Activated CD4-positive, alpha-beta T cell treated with anti-CD3 and anti-CD28 coated beads, Interleukin-2, amount 50 U/mL, for 4 hours (primary cell): ENCODE results near the gene XYLT1.
"Not testable (repeated sequence)": the region's sequence is repeated elsewhere in the genome, so short reads cannot be mapped to it uniquely, and the experiment has no call there.

Experiments used
- DNase-seq, 2 experiments: peaks; one replicate each; pipeline ENCODE4 v3.0.0-alpha.2; 2020

Gene XYLT1

GRCh38 chr16:17470908-17471718 lies at the start of gene XYLT1:
Gene XYLT1, minus strand, starts transcription at chr16:17470960. Its CDS starts 164 bp downstream, at chr16:17470796.
- peak; percentile 52 for DNase-seq

- no peak for DNase-seq
These were observed 49.4 kb upstream of the XYLT1 start for GRCh38 chr16:17520111-17520510.

- no peak for DNase-seq
These were observed 48.6 kb upstream of the XYLT1 start for GRCh38 chr16:17519101-17519955.

GRCh38 chr16:17518441-17518840 lies 47.7 kb upstream of the XYLT1 start:
- DNase-seq = no peak

- DNase-seq = no peak
These were observed 44.9 kb upstream of the XYLT1 start for GRCh38 chr16:17515421-17516210.

GRCh38 chr16:17512636-17513220 lies 42.0 kb upstream of the XYLT1 start:
- DNase-seq = no peak

GRCh38 chr16:17511340-17511739 lies 40.6 kb upstream of the XYLT1 start:
- DNase-seq = no peak

- DNase-seq = no peak
These were observed 39.8 kb upstream of the XYLT1 start for GRCh38 chr16:17510567-17510966.

- no peak for DNase-seq
These were observed 38.4 kb upstream of the XYLT1 start for GRCh38 chr16:17509194-17509593.

- no peak for DNase-seq
These were observed 37.5 kb upstream of the XYLT1 start for GRCh38 chr16:17508303-17508702.

GRCh38 chr16:17507516-17507915 lies 36.8 kb upstream of the XYLT1 start:
- DNase-seq = not testable (repeated sequence)

GRCh38 chr16:17505828-17506227 lies 35.1 kb upstream of the XYLT1 start:
- not testable (repeated sequence) for DNase-seq

GRCh38 chr16:17504050-17504449 lies 33.3 kb upstream of the XYLT1 start:
- DNase-seq = no peak

- no peak for DNase-seq
These were observed 32.6 kb upstream of the XYLT1 start for GRCh38 chr16:17503331-17503730.

GRCh38 chr16:17501321-17501720 lies 30.6 kb upstream of the XYLT1 start:
- DNase-seq = no peak

GRCh38 chr16:17499223-17499902 lies 28.6 kb upstream of the XYLT1 start:
- DNase-seq = no peak

- no peak for DNase-seq
These were observed 26.9 kb upstream of the XYLT1 start for GRCh38 chr16:17497648-17498047.

GRCh38 chr16:17496891-17497290 lies 26.1 kb upstream of the XYLT1 start:
- no peak for DNase-seq

- no peak for DNase-seq
These were observed 22.3 kb upstream of the XYLT1 start for GRCh38 chr16:17493012-17493411.

GRCh38 chr16:17491140-17491662 lies 20.4 kb upstream of the XYLT1 start:
- DNase-seq = no peak

GRCh38 chr16:17488506-17488905 lies 17.7 kb upstream of the XYLT1 start:
- DNase-seq = no peak

GRCh38 chr16:17483351-17483750 lies 12.6 kb upstream of the XYLT1 start:
- DNase-seq = no peak
